GM10248 (cell line): ENCODE results near the gene STRA8.

Experiments
- CTCF ChIA-PET: fragments of 300-600 bp; sonication (Branson Sonifier 250); formaldehyde crosslinking; extraction: SDS; loops from one replicate; lab custom pipeline; 2021; ENCODE audit warnings: antibody characterized with exemption; lab: Yijun Ruan, JAX
- POLR2A ChIA-PET: fragments of 350-650 bp; sonication (Branson Sonifier 250); formaldehyde crosslinking; extraction: SDS; loops from one replicate; lab custom pipeline; 2020; ENCODE audit warnings: antibody characterized with exemption; lab: Yijun Ruan, JAX
- DNase-seq: peaks from one replicate; pipeline ENCODE4 v3.0.0; 2012; ENCODE audit errors: extremely low spot score
- CTCF ChIP-seq: IDR thresholded peaks from 2 replicates; pipeline ENCODE4 v1.5.1; 2012; ENCODE audit warnings: mild to moderate bottlenecking, low read depth; ENCODE audit errors: extremely low read depth, missing control alignments, control extremely low read depth

Gene STRA8

GRCh38 chr7:135215180-135215579 lies 18.5 kb upstream of the STRA8 start:
- CTCF ChIA-PET: interaction anchor here (1.4 kb wide), 1 partner anchor 9 kb away, joined by 3 read pairs; no protein-coding TSS in a partner anchor
- POLR2A ChIA-PET: no interaction called here

DNA sequence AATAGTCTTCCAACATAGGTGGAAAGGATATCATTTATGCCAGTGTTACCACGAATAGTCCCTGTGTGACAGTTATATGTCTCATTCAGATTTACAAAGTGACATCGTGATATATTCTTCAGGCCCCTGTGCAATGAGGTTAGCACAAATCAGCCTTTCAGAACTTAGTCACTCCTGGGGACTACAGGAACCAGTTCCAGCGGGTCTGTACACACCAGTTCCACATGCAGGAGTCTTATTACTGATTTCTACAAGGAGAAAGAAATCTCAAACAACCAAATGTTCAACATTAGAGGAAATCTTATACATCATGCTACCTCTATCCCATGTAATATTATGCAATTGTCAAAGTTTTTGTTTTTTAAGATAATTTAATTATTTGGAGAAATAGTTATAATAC lies 17.9 kb upstream of the STRA8 start:
- TF ChIP-seq CTCF: no peak
- CTCF ChIA-PET: no interaction called here
- DNase-seq: no peak
- POLR2A ChIA-PET: no interaction called here

More at GRCh38 chr7:135215180-135215579, 18.5 kb upstream of the STRA8 start:
- TF ChIP-seq CTCF: no peak
- DNase-seq: no peak

- ChIA-PET POLR2A (no interaction called here), CTCF (interaction anchor here (1.3 to 2.1 kb wide), 2 partner anchors 15 to 17 kb away, joined by 3 to 8 read pairs; no protein-coding TSS in a partner anchor)
- DNase-seq: no peak
- no peak for TF ChIP-seq CTCF
These were observed 15.8 kb upstream of the STRA8 start for GRCh38 chr7:135217645-135218509.

DNA sequence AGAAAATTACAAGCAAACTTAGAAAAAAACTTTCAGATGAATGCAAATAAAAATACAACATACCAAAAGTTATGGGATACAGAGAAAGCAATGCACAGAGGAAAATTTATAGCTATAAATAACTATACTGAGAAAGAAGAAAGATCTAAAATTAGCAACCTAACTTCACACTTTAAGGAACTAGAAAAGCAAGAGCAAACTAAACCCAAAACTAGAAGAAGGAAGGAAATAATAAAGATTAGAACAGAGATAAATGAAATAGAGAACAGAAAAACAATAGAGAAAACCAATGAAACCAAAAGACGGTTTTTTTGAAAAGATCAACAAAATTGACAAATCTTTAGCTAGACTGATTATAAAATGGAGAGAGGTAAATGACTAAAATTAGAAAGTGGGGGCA lies 9.6 kb upstream of the STRA8 start:
- CTCF ChIA-PET: interaction anchor here (0.9 to 1.0 kb wide), 3 partner anchors 10 to 16 kb away, joined by 3 read pairs; no protein-coding TSS in a partner anchor
- DNase-seq: no peak
- POLR2A ChIA-PET: no interaction called here
- no peak for TF ChIP-seq CTCF

- CTCF ChIA-PET: interaction anchor here (1.3 to 2.0 kb wide), 2 partner anchors 12 to 43 kb away, joined by 6 to 8 read pairs; no protein-coding TSS in a partner anchor
- DNase-seq: no peak
- POLR2A ChIA-PET: no interaction called here
- no peak for TF ChIP-seq CTCF
These were observed 2.0 kb upstream of the STRA8 start for GRCh38 chr7:135231686-135232085.

DNA sequence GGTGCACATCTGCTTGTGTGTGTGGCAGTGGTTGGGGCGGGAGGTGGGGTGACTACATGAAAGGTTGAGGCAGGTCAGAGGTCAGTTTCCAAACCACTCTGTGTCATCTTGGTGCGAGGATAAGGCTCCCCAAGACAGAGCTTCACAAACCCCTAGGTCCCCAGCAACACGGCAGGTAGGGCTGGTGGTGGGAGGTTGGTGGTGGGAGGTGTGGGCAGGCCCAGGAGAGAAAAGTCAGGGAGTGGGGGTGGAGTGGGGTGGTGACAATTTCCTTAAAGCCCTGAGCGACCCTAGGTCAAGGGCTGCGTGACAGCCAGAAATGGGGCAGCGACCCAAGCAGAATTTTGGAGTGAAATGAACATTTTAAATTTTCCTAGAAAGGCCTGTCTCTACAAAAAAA lies 1.6 kb upstream of the STRA8 start:
- ChIA-PET POLR2A (no interaction called here), CTCF (interaction anchor here (1.3 to 2.0 kb wide), 2 partner anchors 13 to 42 kb away, joined by 6 to 8 read pairs; no protein-coding TSS in a partner anchor)
- DNase-seq: no peak
- no peak for TF ChIP-seq CTCF
